Immature natural killer cell (primary cell): ENCODE data around the gene ZNF816. TPM values are rescaled to one million over a fixed set of nuclear protein-coding genes. Genes with fewer than 3 reads are reported as not detected.
A peak's percentile ranks its signal among the peaks of the same experiment; 100 is the strongest.

Experiments used
- DNase-seq, 3 donors: peaks; one replicate each; pipeline ENCODE4 v3.0.0; 2022; ENCODE audit warnings: mixed read lengths in 1 of 3
- H3K27ac Mint-ChIP-seq, 6 donors: one replicate each; pipeline ENCODE4 v1.8.0; 2020; ENCODE audit warnings: mixed read lengths in 6 of 6, mild to moderate bottlenecking in 5 of 6, inconsistent platforms in 4 of 6, moderate library complexity in 3 of 6
- H3K27me3 Mint-ChIP-seq, 3 donors: one replicate each; pipeline ENCODE4 v1.8.0; 2020 to 2021; ENCODE audit warnings: low read depth in 3 of 3, mild to moderate bottlenecking in 3 of 3, mixed read lengths in 3 of 3, moderate library complexity in 3 of 3, inconsistent platforms in 1 of 3
- H3K36me3 Mint-ChIP-seq, 3 donors: one replicate each; pipeline ENCODE4 v1.8.0; 2020; ENCODE audit warnings: mixed read lengths in 3 of 3, inconsistent platforms in 2 of 3, mild to moderate bottlenecking in 2 of 3
- H3K4me1 Mint-ChIP-seq, 2 donors: one replicate each; pipeline ENCODE4 v1.8.0; 2020; ENCODE audit warnings: inconsistent platforms in 2 of 2, mild to moderate bottlenecking in 2 of 2, mixed read lengths in 2 of 2, moderate library complexity in 1 of 2
- H3K4me3 Mint-ChIP-seq, 5 donors: one replicate each; pipeline ENCODE4 v1.8.0; 2020; ENCODE audit warnings: mild to moderate bottlenecking in 5 of 5, mixed read lengths in 5 of 5, inconsistent platforms in 3 of 5, moderate library complexity in 3 of 5
- H3K9me3 Mint-ChIP-seq, 6 donors: one replicate each; pipeline ENCODE4 v1.8.0; 2020; ENCODE audit warnings: mild to moderate bottlenecking in 6 of 6, mixed read lengths in 6 of 6, inconsistent platforms in 4 of 6, moderate library complexity in 3 of 6
- polyA plus RNA-seq, 3 donors: library from polyadenylated mRNA; unstranded; fragments of 300-500 nt; fragmentation: Illumina TruSeq; gene quantifications; one replicate each; pipeline ENCODE4 v1.2.3, GENCODE V29; 2021

The ZNF816 gene
- polyA plus RNA-seq: 10 to 100 TPM in 1 of 3 donors, 1 to 10 TPM in 2; 9.8 to 21.0 (median 10.0) TPM

GRCh38 chr19:52962394-52963246, at the start of gene ZNF816:
TSS of gene ZNF816 (minus strand) at chr19:52962881. CDS start at chr19:52956089, 6,792 bp downstream.
- peak within 1 kb of the TSS; percentile 93 to 97 (median 95) for H3K4me3 Mint-ChIP-seq
- peaks cover 8 to 14% (median 11%) of the 10 kb centered on the region in 3 donors for H3K27me3 Mint-ChIP-seq
- H3K4me1 Mint-ChIP-seq: peaks cover 32 to 50% of the 10 kb centered on the region in 2 donors
- peak within 1 kb of the TSS; percentile 88 to 94 (median 92) for H3K27ac Mint-ChIP-seq
- H3K9me3 Mint-ChIP-seq: peaks cover 6 to 36% (median 29%) of the 10 kb centered on the region in 6 donors
- peaks cover 22 to 35% (median 29%) of the 10 kb centered on the region in 3 donors for H3K36me3 Mint-ChIP-seq
- peak; percentile 97 to 98 (median 98) for DNase-seq

GRCh38 chr19:53012006-53012405, 49.3 kb upstream of the ZNF816 start:
- Mint-ChIP-seq H3K27me3 (peaks cover 2 to 4% (median 4%) of the 10 kb centered on the region in 3 donors), H3K36me3 (peaks cover 0 to 5% (median 0%) of the 10 kb centered on the region in 3 donors), H3K4me1 (no peaks in the 10 kb centered on the region), H3K27ac (no peak overlapping the region), H3K9me3 (peaks cover 0 to 14% (median 4%) of the 10 kb centered on the region in 6 donors), H3K4me3 (no peak overlapping the region)
- no peak for DNase-seq

DNA sequence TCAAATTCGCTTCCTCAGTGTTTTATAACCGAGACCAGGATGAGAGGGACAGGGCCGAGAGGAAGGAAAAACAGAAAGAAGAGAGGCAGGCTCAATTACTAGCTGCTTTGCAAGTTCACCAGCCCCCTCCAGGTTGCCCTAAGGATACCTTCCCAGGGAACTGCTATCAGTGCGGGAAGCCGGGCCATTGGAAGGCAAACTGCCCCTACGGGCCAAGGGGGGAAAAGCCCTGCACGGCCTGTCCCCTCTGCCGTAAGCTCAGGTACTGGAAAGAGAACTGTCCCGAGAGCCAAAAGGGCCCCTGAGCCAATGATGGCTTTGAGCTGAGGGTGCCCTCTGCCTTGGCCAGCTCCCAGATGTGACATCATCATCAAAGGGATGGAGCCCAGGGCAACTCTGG, 47.8 kb upstream of the ZNF816 start:
- H3K27me3 Mint-ChIP-seq: peaks cover 2 to 6% (median 4%) of the 10 kb centered on the region in 3 donors

GRCh38 chr19:53008061-53008778, 45.5 kb upstream of the ZNF816 start:
- Mint-ChIP-seq H3K27me3 (peaks cover 0 to 6% (median 2%) of the 10 kb centered on the region in 3 donors), H3K36me3 (no peaks in the 10 kb centered on the region), H3K9me3 (peaks cover 0 to 6% (median under 1%) of the 10 kb centered on the region in 6 donors), H3K4me3 (no peak overlapping the region), H3K27ac (no peak overlapping the region), H3K4me1 (no peaks in the 10 kb centered on the region)
- no peak for DNase-seq

More for the DNA sequence above, 47.8 kb upstream of the ZNF816 start:
- Mint-ChIP-seq H3K27ac (no peak overlapping the region), H3K9me3 (peaks cover 0 to 9% (median 4%) of the 10 kb centered on the region in 6 donors), H3K4me1 (no peaks in the 10 kb centered on the region), H3K36me3 (peaks cover 0 to 5% (median 0%) of the 10 kb centered on the region in 3 donors), H3K4me3 (no peak overlapping the region)
- no peak for DNase-seq

DNA sequence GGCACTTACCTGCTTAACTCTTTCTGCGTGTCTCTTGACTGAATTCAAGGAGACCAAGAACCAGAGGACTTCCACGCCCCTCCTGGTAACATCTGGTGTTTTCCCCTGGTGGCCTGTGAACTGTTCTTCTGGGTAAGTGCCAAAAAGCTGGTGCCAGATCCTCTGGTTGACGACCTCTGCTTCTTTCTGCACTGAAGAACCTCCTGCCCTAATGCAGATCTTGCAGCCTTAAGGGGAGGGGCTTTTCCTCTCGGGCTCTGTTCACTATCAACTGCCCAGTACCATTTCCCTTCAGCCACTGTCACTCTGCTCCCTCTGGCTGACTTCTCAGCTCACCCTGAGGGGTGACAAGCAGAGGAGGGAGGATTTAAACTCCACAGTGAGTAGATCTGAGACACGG, 44.9 kb upstream of the ZNF816 start:
- Mint-ChIP-seq H3K9me3 (peaks cover 0 to 7% (median 0%) of the 10 kb centered on the region in 6 donors), H3K27ac (peak overlapping the region in 1 of 6 donors; percentile 57), H3K36me3 (no peaks in the 10 kb centered on the region), H3K4me3 (peak overlapping the region in 1 of 5 donors; percentile 53), H3K4me1 (no peaks in the 10 kb centered on the region), H3K27me3 (peaks cover 0 to 6% (median 3%) of the 10 kb centered on the region in 3 donors)
- no peak for DNase-seq

GRCh38 chr19:53007200-53007599, 44.5 kb upstream of the ZNF816 start:
- H3K27me3 Mint-ChIP-seq: peaks cover 0 to 6% (median 4%) of the 10 kb centered on the region in 3 donors
- H3K4me3 Mint-ChIP-seq: peak overlapping the region in 1 of 5 donors; percentile 53
- no peak for DNase-seq
- H3K4me1 Mint-ChIP-seq: no peaks in the 10 kb centered on the region
- peak overlapping the region in 1 of 6 donors; percentile 57 for H3K27ac Mint-ChIP-seq
- H3K36me3 Mint-ChIP-seq: no peaks in the 10 kb centered on the region
- peaks cover 0 to 9% (median 0%) of the 10 kb centered on the region in 6 donors for H3K9me3 Mint-ChIP-seq

- Mint-ChIP-seq H3K9me3 (peaks cover 0 to 6% (median 0%) of the 10 kb centered on the region in 6 donors), H3K4me3 (no peak overlapping the region), H3K27ac (no peak overlapping the region), H3K36me3 (no peaks in the 10 kb centered on the region), H3K4me1 (no peaks in the 10 kb centered on the region), H3K27me3 (peaks cover 2 to 10% (median 4%) of the 10 kb centered on the region in 3 donors)
- DNase-seq: no peak
These were observed 41.6 kb upstream of the ZNF816 start for GRCh38 chr19:53004242-53004641.

GRCh38 chr19:53002479-53002878, 39.8 kb upstream of the ZNF816 start:
- DNase-seq: no peak
- no peaks in the 10 kb centered on the region for H3K4me1 Mint-ChIP-seq
- no peak overlapping the region for H3K4me3 Mint-ChIP-seq
- H3K27ac Mint-ChIP-seq: no peak overlapping the region
- peaks cover 0 to 10% (median under 1%) of the 10 kb centered on the region in 6 donors for H3K9me3 Mint-ChIP-seq
- H3K27me3 Mint-ChIP-seq: peaks cover 4 to 8% (median 4%) of the 10 kb centered on the region in 3 donors
- no peaks in the 10 kb centered on the region for H3K36me3 Mint-ChIP-seq

- H3K4me1 Mint-ChIP-seq: peaks cover 13 to 19% of the 10 kb centered on the region in 2 donors
- H3K27me3 Mint-ChIP-seq: peaks cover 4 to 8% (median 8%) of the 10 kb centered on the region in 3 donors
- no peak overlapping the region for H3K27ac Mint-ChIP-seq
- H3K36me3 Mint-ChIP-seq: no peaks in the 10 kb centered on the region
- H3K9me3 Mint-ChIP-seq: peaks cover 0 to 7% (median under 1%) of the 10 kb centered on the region in 6 donors
- H3K4me3 Mint-ChIP-seq: no peak overlapping the region
- DNase-seq: no peak
These were observed 35.3 kb upstream of the ZNF816 start for GRCh38 chr19:52997975-52998374.

- H3K9me3 Mint-ChIP-seq: peaks cover 0 to 5% (median 3%) of the 10 kb centered on the region in 6 donors
- peaks cover 0 to 4% (median 0%) of the 10 kb centered on the region in 3 donors for H3K36me3 Mint-ChIP-seq
- peak overlapping the region in 2 of 5 donors; percentile 4 to 33 for H3K4me3 Mint-ChIP-seq
- H3K27ac Mint-ChIP-seq: no peak overlapping the region
- peaks cover 3 to 10% (median 8%) of the 10 kb centered on the region in 3 donors for H3K27me3 Mint-ChIP-seq
- H3K4me1 Mint-ChIP-seq: peaks cover 25 to 32% of the 10 kb centered on the region in 2 donors
- no peak for DNase-seq
These were observed 33.0 kb upstream of the ZNF816 start for GRCh38 chr19:52995711-52996110.

DNA sequence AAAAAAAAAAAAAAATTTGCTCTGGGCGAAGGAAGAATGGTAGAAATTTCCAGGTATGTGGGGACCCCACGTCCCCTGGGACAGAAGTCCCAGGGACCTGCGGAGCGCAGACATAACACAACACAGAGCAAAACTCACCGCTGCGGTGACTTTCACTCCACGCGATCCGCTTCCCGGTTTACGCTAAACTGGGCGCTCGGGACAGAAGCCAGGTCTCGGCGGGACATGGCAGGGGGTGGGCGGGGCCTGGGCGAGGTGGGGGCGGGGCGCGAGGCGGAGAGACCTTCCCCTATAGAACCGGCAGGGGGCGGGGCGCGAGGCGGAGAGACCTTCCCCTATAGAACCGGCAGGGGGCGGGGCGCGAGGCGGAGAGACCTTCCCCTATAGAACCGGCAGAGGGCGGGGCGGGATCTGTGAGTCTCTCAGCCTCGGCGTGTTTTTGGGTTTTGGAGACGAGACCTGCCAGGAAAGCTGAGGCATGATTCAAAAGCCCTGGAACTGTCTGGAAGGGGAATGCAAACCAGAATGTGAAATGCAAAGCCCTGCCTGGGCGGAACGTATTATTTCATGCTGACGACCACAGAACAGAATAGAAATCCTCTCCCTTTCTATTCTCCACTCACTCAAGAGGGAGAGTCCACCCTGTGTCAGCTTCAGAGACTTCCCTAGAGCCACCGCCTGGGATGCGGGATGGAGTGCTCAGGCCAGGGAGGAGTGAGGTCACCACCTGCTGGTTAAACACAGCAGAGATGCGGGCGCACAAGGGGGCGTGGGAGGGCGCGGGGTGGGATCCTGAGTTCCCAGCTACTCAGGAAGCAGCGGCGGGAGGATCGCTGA, 30.9 kb upstream of the ZNF816 start:
- peak overlapping the region; percentile 87 to 92 (median 89) for H3K4me3 Mint-ChIP-seq
- H3K27ac Mint-ChIP-seq: peak overlapping the region; percentile 7 to 84 (median 58)
- peaks cover 0 to 12% (median 9%) of the 10 kb centered on the region in 3 donors for H3K36me3 Mint-ChIP-seq
- peaks cover 25 to 32% of the 10 kb centered on the region in 2 donors for H3K4me1 Mint-ChIP-seq
- peaks cover 0 to 6% (median 4%) of the 10 kb centered on the region in 3 donors for H3K27me3 Mint-ChIP-seq
- peaks cover 0 to 4% (median 2%) of the 10 kb centered on the region in 6 donors for H3K9me3 Mint-ChIP-seq
- DNase-seq: peak; percentile 76 to 82 (median 79)

- Mint-ChIP-seq H3K4me1 (peaks cover 25 to 32% of the 10 kb centered on the region in 2 donors), H3K9me3 (peaks cover 0 to 5% (median 2%) of the 10 kb centered on the region in 6 donors), H3K4me3 (peak overlapping the region; percentile 83 to 92 (median 89)), H3K27me3 (peaks cover 0 to 4% (median 4%) of the 10 kb centered on the region in 3 donors), H3K36me3 (peaks cover 3 to 20% (median 16%) of the 10 kb centered on the region in 3 donors), H3K27ac (peak overlapping the region in 4 of 6 donors; percentile 3 to 72 (median 40))
- peak in 2 of 3 donors; percentile 2 to 10 for DNase-seq
These were observed 29.7 kb upstream of the ZNF816 start for GRCh38 chr19:52992109-52993004.
